Suprapubic skin (tissue), 4 donors: ENCODE results near the gene GSK3B. TPM values are rescaled to one million over a fixed set of nuclear protein-coding genes. Genes with fewer than 3 reads are reported as not detected.
A peak's percentile ranks its signal among the peaks of the same experiment; 100 is the strongest.

ENCODE experiments used
- DNase-seq, 2 donors: peaks; one replicate each; pipeline ENCODE4 v3.0.0-alpha.2; 2019; ENCODE audit warnings: low spot score in 2 of 2
- H3K27ac ChIP-seq: fragments of 200-600 bp; sonication (generic); one replicate; pipeline ENCODE4 v1.5.1; 2019
- H3K27me3 ChIP-seq: fragments of 200-600 bp; sonication (generic); one replicate; pipeline ENCODE4 v1.5.1; 2019
- H3K36me3 ChIP-seq: fragments of 200-600 bp; sonication (generic); one replicate; pipeline ENCODE4 v1.5.1; 2019
- H3K4me1 ChIP-seq: fragments of 200-600 bp; sonication (generic); one replicate; pipeline ENCODE4 v1.5.1; 2019
- H3K4me3 ChIP-seq: fragments of 200-600 bp; sonication (generic); one replicate; pipeline ENCODE4 v1.5.1; 2019; ENCODE audit warnings: mild to moderate bottlenecking
- H3K9me3 ChIP-seq: fragments of 200-600 bp; sonication (generic); one replicate; pipeline ENCODE4 v1.5.1; 2019
- CTCF ChIP-seq, 2 donors: fragments of 200-600 bp in 1 of 2; fragments of 450-650 bp in 1 of 2; sonication (generic) in 1 of 2; IDR thresholded peaks; one replicate each; pipeline ENCODE4 v1.5.1; 2016 to 2019; ENCODE audit warnings: antibody characterized with exemption in 2 of 2, mild to moderate bottlenecking in 1 of 2, moderate library complexity in 1 of 2
- EP300 ChIP-seq: sonication (generic); formaldehyde crosslinking; IDR thresholded peaks from one replicate; pipeline ENCODE4 v1.6.1; 2017; ENCODE audit warnings: antibody characterized with exemption
- POLR2A ChIP-seq, 2 donors: fragments of 450-650 bp; IDR thresholded peaks; one replicate each; pipeline ENCODE4 v1.6.1; 2017; ENCODE audit warnings: antibody characterized with exemption in 2 of 2, mild to moderate bottlenecking in 2 of 2, moderate library complexity in 2 of 2
- POLR2AphosphoS5 ChIP-seq, 3 donors: sonication (generic); formaldehyde crosslinking; IDR thresholded peaks; one replicate each; pipeline ENCODE4 v1.6.1; 2017; ENCODE audit warnings: antibody characterized with exemption in 3 of 3
- WGBS: methylation state at CpG from one replicate; pipeline ENCODE4 v1.1.5; 2018; 5-methylcytosine and 5-hydroxymethylcytosine counted together
- total RNA-seq, 4 donors: library from RNA; depleted of rRNA; stranded (reverse); fragments of >200 nt; gene quantifications; one replicate each; pipeline ENCODE4 v1.1.0, GENCODE V29; 2016

Gene GSK3B
- 10 to 100 TPM; 43.8 to 58.1 (median 53.0) TPM for total RNA-seq

DNA sequence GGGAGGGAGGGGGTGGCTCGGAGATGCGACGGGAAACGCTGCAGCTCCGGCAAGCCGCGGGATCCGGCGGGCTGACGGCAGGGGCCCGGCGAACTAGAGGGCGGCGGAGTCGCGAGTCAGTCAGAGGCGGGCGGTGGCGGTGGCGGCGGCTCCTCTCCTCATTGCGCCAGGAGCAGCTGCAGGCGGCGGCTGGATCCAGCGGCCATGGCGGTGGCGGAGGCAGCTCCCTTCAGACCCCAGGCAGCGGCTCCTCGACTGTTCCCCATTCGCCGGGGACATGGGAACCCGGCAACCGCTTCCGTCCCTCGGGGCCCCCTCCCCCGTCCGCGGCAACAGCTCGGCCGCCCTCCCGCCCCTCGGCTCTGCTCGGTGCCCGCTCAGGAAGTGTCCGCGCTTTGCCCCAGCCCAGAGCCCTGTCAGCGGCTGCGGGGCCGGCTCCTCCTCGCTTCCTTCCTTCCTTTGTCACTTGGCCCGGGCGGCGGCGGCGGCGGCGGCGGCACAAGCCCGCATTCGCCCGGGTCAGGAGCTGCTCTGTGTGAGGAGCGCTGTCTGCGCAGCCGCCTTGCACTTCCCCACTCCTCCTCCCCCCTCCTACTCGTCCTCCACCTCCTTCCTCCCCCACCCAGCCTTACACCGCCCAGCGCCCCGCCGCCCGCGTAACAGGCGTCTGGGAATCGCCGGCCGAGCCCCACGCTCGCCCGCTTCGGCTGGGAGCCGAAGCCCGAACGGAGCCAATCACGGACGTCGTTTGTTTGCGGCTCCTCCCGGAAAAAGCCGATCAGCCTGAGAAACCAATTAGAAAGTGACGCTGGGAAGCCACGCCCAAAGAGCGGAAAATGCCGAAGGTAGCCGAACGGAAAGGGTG is at the start of gene GSK3B:
Gene GSK3B, minus strand, starts transcription at position 537 of the 865 bp plus-strand sequence. CDS start 1,013 bp downstream, outside the sequence.
- Histone ChIP-seq H3K9me3 (no peaks in the 10 kb centered on the region), H3K27me3 (no peaks in the 10 kb centered on the region), H3K36me3 (no peaks in the 10 kb centered on the region), H3K4me3 (peak within 1 kb of the TSS; percentile 95), H3K27ac (peak within 1 kb of the TSS; percentile 100), H3K4me1 (peaks cover 60% of the 10 kb centered on the region)
- no peak for TF ChIP-seq CTCF (IDR thresholded peaks at IDR 0.05)
- TF ChIP-seq POLR2AphosphoS5 (IDR thresholded peaks at IDR 0.05), result peak in 2 of 3 donors; percentile 4 to 87
- TF ChIP-seq EP300, result no peak
- peak; percentile 25 to 81 for TF ChIP-seq POLR2A (IDR thresholded peaks at IDR 0.05)
- DNase-seq, result peak; percentile 90 to 91
- 1% methylated on average over 55 of the region's 94 CpGs for WGBS

DNA sequence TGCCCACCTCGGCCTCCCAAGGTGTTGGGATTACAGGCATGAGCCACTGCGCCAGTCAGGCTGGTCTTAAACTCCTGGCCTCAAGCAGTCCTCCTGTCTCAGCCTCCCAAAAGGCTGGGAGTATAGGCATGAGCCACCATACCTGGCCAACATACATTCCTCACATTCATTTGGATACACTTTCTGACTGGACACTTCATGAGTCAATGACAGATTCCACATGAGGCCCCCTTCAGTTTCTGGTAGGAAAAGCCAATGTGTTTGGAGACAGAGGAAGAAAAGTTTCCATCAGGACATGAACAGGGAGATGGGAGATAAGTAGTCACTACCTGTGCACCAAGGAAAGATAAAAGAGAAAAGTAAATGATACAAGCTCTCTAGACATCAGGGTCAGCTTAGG is 49.4 kb upstream of the GSK3B start:
- no peak overlapping the region for H3K4me3 ChIP-seq
- peaks cover 34% of the 10 kb centered on the region for H3K4me1 ChIP-seq
- no peaks in the 10 kb centered on the region for H3K9me3 ChIP-seq
- 90% methylated on average over 2 of the region's 2 CpGs for WGBS
- H3K36me3 ChIP-seq, result no peaks in the 10 kb centered on the region
- TF ChIP-seq POLR2AphosphoS5 (IDR thresholded peaks at IDR 0.05) (no peak), EP300 (no peak), CTCF (IDR thresholded peaks at IDR 0.05) (no peak), POLR2A (IDR thresholded peaks at IDR 0.05) (no peak)
- H3K27ac ChIP-seq, result no peak overlapping the region
- no peak for DNase-seq
- H3K27me3 ChIP-seq, result no peaks in the 10 kb centered on the region

DNA sequence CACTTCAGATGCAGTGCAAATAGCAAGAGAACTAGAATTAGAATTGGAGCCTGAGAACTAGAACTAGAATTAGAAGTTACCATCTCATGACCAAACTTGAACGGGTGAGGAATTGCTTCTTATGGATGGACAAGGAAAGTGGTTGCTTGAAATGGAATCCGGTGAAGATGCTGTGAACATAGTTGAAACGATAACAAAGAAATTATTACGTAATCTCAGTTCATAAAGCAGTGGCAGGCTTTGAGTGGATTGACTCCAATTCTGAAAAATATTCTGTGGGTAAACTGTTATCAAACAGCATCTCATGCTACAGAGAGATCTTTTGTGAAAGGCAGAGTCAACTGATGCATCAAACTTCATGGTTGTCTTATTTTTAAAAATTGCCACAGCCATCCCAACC is 48.0 kb upstream of the GSK3B start:
- Histone ChIP-seq H3K27me3 (no peaks in the 10 kb centered on the region), H3K4me3 (no peak overlapping the region), H3K4me1 (peaks cover 19% of the 10 kb centered on the region), H3K9me3 (no peaks in the 10 kb centered on the region), H3K27ac (no peak overlapping the region), H3K36me3 (no peaks in the 10 kb centered on the region)
- DNase-seq, result no peak
- TF ChIP-seq CTCF (IDR thresholded peaks at IDR 0.05), result no peak
- no peak for TF ChIP-seq POLR2A (IDR thresholded peaks at IDR 0.05)
- TF ChIP-seq EP300, result no peak
- no peak for TF ChIP-seq POLR2AphosphoS5 (IDR thresholded peaks at IDR 0.05)
- 74% methylated on average over 4 of the region's 4 CpGs for WGBS

DNA sequence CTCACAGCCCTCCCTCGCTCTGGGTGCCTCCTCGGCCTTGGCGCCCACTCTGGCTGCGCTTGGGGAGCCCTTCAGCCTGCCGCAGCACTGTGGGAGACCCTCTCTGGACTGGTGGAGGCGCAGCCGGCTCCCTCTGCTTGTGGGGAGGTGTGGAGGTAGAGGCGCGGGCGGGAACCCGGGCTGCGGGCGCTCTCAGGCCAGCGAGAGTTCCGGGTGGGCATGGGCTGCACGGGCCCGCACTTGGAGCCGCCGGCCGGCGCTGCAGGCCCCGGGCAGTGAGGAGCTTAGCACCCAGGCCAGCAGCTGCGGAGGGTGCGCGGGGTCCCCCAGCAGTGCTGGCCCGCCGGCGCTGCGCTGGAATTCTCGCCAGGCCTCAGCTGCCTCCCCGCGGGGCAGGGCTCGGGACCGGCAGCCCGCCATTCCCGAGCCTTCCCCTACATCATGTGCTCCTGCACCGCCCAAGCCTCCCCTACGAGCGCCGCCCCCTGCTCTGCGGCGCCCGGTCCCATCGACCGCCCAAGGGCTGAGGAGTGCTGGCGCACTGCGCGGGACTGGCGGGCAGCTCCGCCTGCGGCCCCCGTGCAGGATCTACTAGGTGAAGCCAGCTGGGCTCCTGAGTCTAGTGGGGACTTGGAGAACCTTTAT is 46.0 kb upstream of the GSK3B start:
- WGBS, result 96% methylated on average over 36 of the region's 52 CpGs
- Histone ChIP-seq H3K27me3 (no peaks in the 10 kb centered on the region), H3K36me3 (no peaks in the 10 kb centered on the region), H3K4me1 (peaks cover 2% of the 10 kb centered on the region), H3K27ac (no peak overlapping the region), H3K4me3 (no peak overlapping the region), H3K9me3 (no peaks in the 10 kb centered on the region)
- TF ChIP-seq EP300 (no peak), POLR2A (IDR thresholded peaks at IDR 0.05) (no peak), POLR2AphosphoS5 (IDR thresholded peaks at IDR 0.05) (no peak), CTCF (IDR thresholded peaks at IDR 0.05) (no peak)
- no peak for DNase-seq

DNA sequence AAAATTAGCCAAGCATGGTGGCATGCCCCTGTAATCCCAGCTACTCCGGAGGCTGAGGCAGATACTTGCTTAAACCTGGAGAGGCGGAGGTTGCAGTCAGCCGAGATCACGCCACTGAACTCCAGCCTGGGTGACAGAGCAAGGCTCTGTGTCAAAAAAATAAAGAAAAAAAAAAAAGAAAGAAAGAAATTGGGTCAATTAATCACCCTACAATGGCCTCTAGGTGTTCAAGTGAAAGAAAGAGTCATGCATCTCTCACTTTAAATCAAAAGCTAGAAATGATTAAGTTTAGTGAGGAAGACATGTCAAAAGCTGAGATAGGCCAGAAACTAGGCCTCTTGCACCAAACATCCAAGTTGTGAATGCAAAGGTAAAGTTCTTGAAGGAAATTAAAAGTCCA is 44.9 kb upstream of the GSK3B start:
- H3K36me3 ChIP-seq, result no peaks in the 10 kb centered on the region
- no peak for TF ChIP-seq POLR2A (IDR thresholded peaks at IDR 0.05)
- TF ChIP-seq CTCF (IDR thresholded peaks at IDR 0.05), result no peak
- no peak for TF ChIP-seq POLR2AphosphoS5 (IDR thresholded peaks at IDR 0.05)
- no peak for TF ChIP-seq EP300
- no peak overlapping the region for H3K27ac ChIP-seq
- 98% methylated on average over 4 of the region's 4 CpGs for WGBS
- H3K4me3 ChIP-seq, result no peak overlapping the region
- H3K27me3 ChIP-seq, result no peaks in the 10 kb centered on the region
- no peaks in the 10 kb centered on the region for H3K9me3 ChIP-seq
- H3K4me1 ChIP-seq, result no peaks in the 10 kb centered on the region
- DNase-seq, result no peak
